Mucosa of descending colon (tissue), 3 donors: ENCODE measurements around the gene EFCAB8. TPM values are rescaled to one million over a fixed set of nuclear protein-coding genes. Genes with fewer than 3 reads are reported as not detected.

ENCODE experiments used
- ATAC-seq: fragments of 200-7000 bp; cut with Tn5 transposase; one replicate; pipeline ENCODE4 v1.9.1; 2020; ENCODE audit warnings: mild to moderate bottlenecking, moderate library complexity
- DNase-seq, 3 donors: peaks; one replicate each; pipeline ENCODE4 v3.0.0-alpha.2; 2020
- H3K36me3 ChIP-seq: fragments of 200-600 bp; one replicate; pipeline ENCODE4 v1.8.0; 2021; ENCODE audit warnings: low read depth, mild to moderate bottlenecking
- H3K4me1 ChIP-seq: fragments of 200-600 bp; one replicate; pipeline ENCODE4 v1.8.0; 2021; ENCODE audit warnings: low read depth, mild to moderate bottlenecking
- H3K4me3 ChIP-seq: fragments of 200-600 bp; one replicate; pipeline ENCODE4 v1.8.0; 2021; ENCODE audit warnings: mild to moderate bottlenecking
- H3K9me3 ChIP-seq: fragments of 200-600 bp; one replicate; pipeline ENCODE4 v1.8.0; 2021; ENCODE audit warnings: mild to moderate bottlenecking
- intact Hi-C, 2 donors: fragments of 100-400 bp; cut with DNase I in 1 of 2; cut with micrococcal nuclease in 1 of 2; formaldehyde crosslinking; loops; one replicate each; pipeline versions ENCODE4 v1.11.0 to v1.11.1; 2022; cut with DNase I, micrococcal nuclease
- total RNA-seq, 3 donors: library from RNA; stranded (reverse); fragmentation: NEBNext Ultra II Directional in 2 of 3; extraction: Animal tissue kit (Norgen Biotek cat#: 25700) in 2 of 3; gene quantifications; one replicate each; pipeline versions ENCODE4 v1.2.1 to v1.2.4, GENCODE V29; 2021 to 2023
- TF ChIP-seq, protein P1 (sequence below): fragments of 200-600 bp; IDR thresholded peaks from one replicate; pipeline ENCODE4 v1.8.0; 2022; ENCODE audit warnings: antibody characterized with exemption, mild to moderate bottlenecking
- donor health status: DM: no; HTN: no; CAD: no; lungs with moderate emphysema.
- donor health status: DM: no; HTN: no; CAD: no.
- donor health status: DM: no; HTN: yes; CAD: no.

The EFCAB8 gene
- total RNA-seq, 3 donors from 2014 or later, result 0.17 to 0.66 TPM; not detected in 1

DNA sequence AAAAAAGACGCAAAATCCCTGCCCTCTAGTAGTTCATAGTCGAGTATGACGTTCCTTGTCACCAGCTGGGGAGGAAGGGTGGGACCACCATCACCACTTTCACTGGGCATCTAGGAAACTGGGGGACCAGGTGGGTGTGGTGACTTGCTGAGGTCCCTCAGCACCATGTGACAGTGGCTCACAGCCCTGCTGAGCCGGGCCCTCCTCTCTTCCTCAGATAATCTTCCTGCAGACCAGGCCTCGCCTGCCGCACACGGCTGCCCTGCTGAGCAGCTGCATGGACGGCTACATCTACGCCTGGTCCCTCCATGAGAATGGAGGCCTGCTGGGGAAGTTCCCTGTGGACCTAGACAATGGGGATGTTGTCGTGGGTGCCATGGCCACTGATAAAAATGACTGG lies 71.5 kb downstream of the EFCAB8 start:
- no peaks in the 10 kb centered on the region for H3K36me3 ChIP-seq
- no peaks in the 10 kb centered on the region for H3K4me1 ChIP-seq
- ATAC-seq (no peak), DNase-seq (no peak)
- no peaks in the 10 kb centered on the region for H3K9me3 ChIP-seq
- no peak overlapping the region for H3K4me3 ChIP-seq
- TF ChIP-seq, protein P1, sequence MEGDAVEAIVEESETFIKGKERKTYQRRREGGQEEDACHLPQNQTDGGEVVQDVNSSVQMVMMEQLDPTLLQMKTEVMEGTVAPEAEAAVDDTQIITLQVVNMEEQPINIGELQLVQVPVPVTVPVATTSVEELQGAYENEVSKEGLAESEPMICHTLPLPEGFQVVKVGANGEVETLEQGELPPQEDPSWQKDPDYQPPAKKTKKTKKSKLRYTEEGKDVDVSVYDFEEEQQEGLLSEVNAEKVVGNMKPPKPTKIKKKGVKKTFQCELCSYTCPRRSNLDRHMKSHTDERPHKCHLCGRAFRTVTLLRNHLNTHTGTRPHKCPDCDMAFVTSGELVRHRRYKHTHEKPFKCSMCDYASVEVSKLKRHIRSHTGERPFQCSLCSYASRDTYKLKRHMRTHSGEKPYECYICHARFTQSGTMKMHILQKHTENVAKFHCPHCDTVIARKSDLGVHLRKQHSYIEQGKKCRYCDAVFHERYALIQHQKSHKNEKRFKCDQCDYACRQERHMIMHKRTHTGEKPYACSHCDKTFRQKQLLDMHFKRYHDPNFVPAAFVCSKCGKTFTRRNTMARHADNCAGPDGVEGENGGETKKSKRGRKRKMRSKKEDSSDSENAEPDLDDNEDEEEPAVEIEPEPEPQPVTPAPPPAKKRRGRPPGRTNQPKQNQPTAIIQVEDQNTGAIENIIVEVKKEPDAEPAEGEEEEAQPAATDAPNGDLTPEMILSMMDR, result no peak
- intact Hi-C loops, result no loop called here

DNA sequence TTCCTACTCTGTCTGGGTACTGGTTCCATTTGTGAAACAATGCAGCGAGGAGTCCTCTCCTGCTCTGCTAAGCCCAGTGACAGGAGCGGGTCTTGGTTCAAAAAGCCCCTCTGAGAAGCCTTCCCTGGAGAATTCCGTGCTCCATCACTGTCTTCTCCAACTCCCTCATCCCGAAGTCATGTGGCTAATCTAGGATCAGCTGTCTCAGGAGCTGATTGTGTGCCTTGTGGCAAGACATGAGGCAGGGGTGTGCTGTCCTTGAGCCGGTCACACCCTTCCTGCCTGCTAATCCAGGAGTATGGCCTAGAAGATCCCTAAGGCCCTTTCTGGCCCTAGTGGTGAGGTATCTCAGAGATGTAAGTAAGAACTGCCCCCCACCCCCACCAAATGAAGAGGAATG lies 72.0 kb downstream of the EFCAB8 start:
- ATAC-seq, result no peak
- no peaks in the 10 kb centered on the region for H3K9me3 ChIP-seq
- no peaks in the 10 kb centered on the region for H3K36me3 ChIP-seq
- no peak overlapping the region for H3K4me3 ChIP-seq
- intact Hi-C loops, result no loop called here
- no peak for DNase-seq
- TF ChIP-seq, protein P1, result no peak
- H3K4me1 ChIP-seq, result no peaks in the 10 kb centered on the region

DNA sequence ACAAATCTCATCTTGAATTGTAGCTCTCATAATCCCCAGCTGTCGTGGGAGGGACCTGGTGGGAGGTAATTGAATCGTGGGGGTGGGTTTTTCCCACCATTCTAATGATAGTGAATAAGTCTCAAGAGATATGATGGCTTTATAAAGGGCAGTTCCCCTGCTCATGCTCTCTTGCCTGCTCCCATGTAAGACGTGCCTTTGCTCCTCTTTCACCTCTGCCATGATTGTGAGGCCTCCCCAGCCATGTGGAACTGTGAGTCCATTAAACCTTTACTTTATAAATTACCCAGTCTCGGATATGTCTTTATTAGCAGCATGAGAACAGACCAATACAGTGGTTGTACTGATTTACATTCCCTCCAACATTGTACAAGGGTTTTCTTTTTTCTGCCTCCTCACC lies 75.9 kb downstream of the EFCAB8 start:
- Histone ChIP-seq H3K4me3 (no peak overlapping the region), H3K9me3 (peaks cover 2% of the 10 kb centered on the region), H3K4me1 (no peaks in the 10 kb centered on the region), H3K36me3 (no peaks in the 10 kb centered on the region)
- intact Hi-C loops, result no loop called here
- TF ChIP-seq, protein P1, result no peak
- DNase-seq, result no peak
- ATAC-seq, result no peak

DNA sequence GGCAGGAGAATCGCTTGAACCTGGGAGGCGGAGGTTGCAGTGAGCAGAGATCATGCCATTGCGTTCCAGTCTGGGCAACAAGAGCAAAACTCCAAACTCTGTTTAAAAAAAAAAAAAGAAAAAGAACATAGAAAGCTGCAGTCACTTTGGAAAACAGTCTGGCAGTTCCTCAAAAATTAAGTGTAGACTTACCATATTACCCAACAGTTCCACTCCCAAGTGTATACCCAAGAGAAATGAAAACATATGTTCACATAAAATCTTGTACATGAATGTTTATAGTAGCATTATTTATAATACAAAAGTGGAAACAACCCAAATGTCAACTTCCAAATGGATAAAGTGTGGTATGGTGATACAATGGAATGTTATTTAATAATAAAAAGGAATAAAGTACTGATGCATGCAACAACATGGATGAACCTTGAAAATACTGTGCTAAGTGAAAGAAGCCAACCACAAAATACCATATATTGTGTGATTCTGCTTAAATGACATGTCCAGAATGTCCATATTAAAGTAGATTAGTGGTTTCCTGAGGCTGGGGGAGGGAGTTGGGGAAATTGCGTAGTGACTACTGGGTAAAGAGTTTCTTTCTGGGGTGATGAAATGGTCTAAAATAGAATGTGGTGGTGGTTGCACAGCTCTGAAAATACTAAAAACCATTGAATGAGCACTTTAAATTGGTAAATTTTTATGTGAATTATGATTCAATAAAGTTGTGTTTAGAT lies 82.6 kb downstream of the EFCAB8 start:
- intact Hi-C loops, result no loop called here
- no peaks in the 10 kb centered on the region for H3K36me3 ChIP-seq
- no peaks in the 10 kb centered on the region for H3K4me1 ChIP-seq
- peaks cover 2% of the 10 kb centered on the region for H3K9me3 ChIP-seq
- no peak for DNase-seq
- TF ChIP-seq, protein P1, result no peak
- ATAC-seq, result no peak
- no peak overlapping the region for H3K4me3 ChIP-seq

DNA sequence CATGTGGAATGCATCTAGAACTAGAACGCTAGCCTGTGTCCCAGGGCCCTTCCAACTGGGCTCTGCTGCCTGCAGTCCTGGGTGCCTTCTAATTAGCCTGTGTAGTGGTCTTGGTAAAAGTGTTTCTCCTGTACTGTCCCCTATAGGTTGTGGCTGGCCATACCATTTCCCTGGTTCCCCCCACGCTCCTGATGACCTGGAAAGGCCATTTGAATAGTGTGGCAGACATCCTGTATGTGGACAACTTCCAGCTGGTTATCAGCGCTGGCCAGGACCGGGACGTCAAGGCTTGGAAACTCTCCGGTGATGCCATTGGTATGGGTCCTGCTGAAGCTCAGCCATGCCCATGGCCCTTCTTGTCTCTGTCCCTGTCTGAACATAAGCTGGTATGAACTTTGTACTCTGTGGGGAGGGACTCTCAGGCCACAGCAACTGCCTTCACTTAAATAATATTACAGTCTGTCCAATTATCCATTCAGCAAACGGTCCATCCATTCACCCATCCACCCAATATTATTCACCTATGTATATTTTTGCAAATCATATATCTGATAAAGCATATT lies 84.8 kb downstream of the EFCAB8 start:
- H3K4me1 ChIP-seq, result no peaks in the 10 kb centered on the region
- ATAC-seq (no peak), DNase-seq (no peak)
- H3K36me3 ChIP-seq, result no peaks in the 10 kb centered on the region
- H3K4me3 ChIP-seq, result no peak overlapping the region
- intact Hi-C loops, result no loop called here
- no peaks in the 10 kb centered on the region for H3K9me3 ChIP-seq
- TF ChIP-seq, protein P1, result no peak
